ENCODE measurements around the gene XKR7.
A peak's percentile ranks its signal among the peaks of the same experiment; 100 is the strongest.
"Not testable (repeated sequence)": the region's sequence is repeated elsewhere in the genome, so short reads cannot be mapped to it uniquely, and the experiment has no call there.

XKR7 gene

GRCh38 chr20:31967830-31968249 lies at the start of gene XKR7:
Gene XKR7, plus strand, starts transcription at chr20:31968151. Its CDS starts 25 bp downstream, at chr20:31968176.
- DNase-seq, result peak; percentile 66

GRCh38 chr20:31918466-31919105 lies 49.4 kb upstream of the XKR7 start:
- DNase-seq, result no peak

GRCh38 chr20:31919410-31920155 lies 48.4 kb upstream of the XKR7 start:
- no peak for DNase-seq

GRCh38 chr20:31920275-31920855 lies 47.6 kb upstream of the XKR7 start:
- no peak for DNase-seq

GRCh38 chr20:31921480-31921879 lies 46.5 kb upstream of the XKR7 start:
- not testable (repeated sequence) for DNase-seq

- no peak for DNase-seq
Observed at GRCh38 chr20:31922181-31922580, 45.8 kb upstream of the XKR7 start.

- DNase-seq, result no peak
Observed at GRCh38 chr20:31922588-31922987, 45.4 kb upstream of the XKR7 start.

GRCh38 chr20:31923388-31924331 lies 44.3 kb upstream of the XKR7 start:
- DNase-seq, result no peak

- DNase-seq, result no peak
Observed at GRCh38 chr20:31924561-31924960, 43.4 kb upstream of the XKR7 start.

GRCh38 chr20:31925631-31926030 lies 42.3 kb upstream of the XKR7 start:
- DNase-seq, result no peak

GRCh38 chr20:31926493-31926892 lies 41.5 kb upstream of the XKR7 start:
- no peak for DNase-seq

- no peak for DNase-seq
Observed at GRCh38 chr20:31927627-31928159, 40.3 kb upstream of the XKR7 start.

GRCh38 chr20:31929631-31930030 lies 38.3 kb upstream of the XKR7 start:
- DNase-seq, result not testable (repeated sequence)

GRCh38 chr20:31930779-31931178 lies 37.2 kb upstream of the XKR7 start:
- no peak for DNase-seq

GRCh38 chr20:31933698-31934097 lies 34.3 kb upstream of the XKR7 start:
- DNase-seq, result no peak

GRCh38 chr20:31934491-31934890 lies 33.5 kb upstream of the XKR7 start:
- DNase-seq, result no peak

- no peak for DNase-seq
Observed at GRCh38 chr20:31934968-31935764, 32.8 kb upstream of the XKR7 start.

- DNase-seq, result no peak
Observed at GRCh38 chr20:31936420-31936819, 31.5 kb upstream of the XKR7 start.

GRCh38 chr20:31937820-31938219 lies 30.1 kb upstream of the XKR7 start:
- no peak for DNase-seq

- DNase-seq, result no peak
Observed at GRCh38 chr20:31939661-31940060, 28.3 kb upstream of the XKR7 start.

- DNase-seq, result no peak
Observed at GRCh38 chr20:31943052-31943471, 24.9 kb upstream of the XKR7 start.

- no peak for DNase-seq
Observed at GRCh38 chr20:31945319-31945718, 22.6 kb upstream of the XKR7 start.

All from DMS153 (cell line).